GM18520 (cell line): ENCODE data around the gene CA11.
"Not testable (repeated sequence)": the region's sequence is repeated elsewhere in the genome, so short reads cannot be mapped to it uniquely, and the experiment has no call there.

Experiments
- ATAC-seq: cut with Tn5 transposase; IDR thresholded peaks from one replicate; pipeline ENCODE4 v1.9.1; 2021; ENCODE audit not compliant: unreplicated experiment

CA11 gene

GRCh38 chr19:48669903-48670668 lies 24.1 kb upstream of the CA11 start:
- no peak for ATAC-seq

GRCh38 chr19:48668761-48669160 lies 22.8 kb upstream of the CA11 start:
- ATAC-seq: no peak

GRCh38 chr19:48668332-48668731 lies 22.3 kb upstream of the CA11 start:
- ATAC-seq: no peak

GRCh38 chr19:48665786-48666185 lies 19.8 kb upstream of the CA11 start:
- no peak for ATAC-seq

- ATAC-seq: no peak
These were observed 18.5 kb upstream of the CA11 start for GRCh38 chr19:48664476-48664875.

- no peak for ATAC-seq
These were observed 17.7 kb upstream of the CA11 start for GRCh38 chr19:48663667-48664066.

- ATAC-seq: no peak
These were observed 15.7 kb upstream of the CA11 start for GRCh38 chr19:48661711-48662090.

GRCh38 chr19:48660852-48661710 lies 15.1 kb upstream of the CA11 start:
- peak; percentile 45 for ATAC-seq

- ATAC-seq: no peak
These were observed 13.8 kb upstream of the CA11 start for GRCh38 chr19:48659768-48660167.

- no peak for ATAC-seq
These were observed 12.5 kb upstream of the CA11 start for GRCh38 chr19:48658483-48658882.

GRCh38 chr19:48657828-48658227 lies 11.8 kb upstream of the CA11 start:
- not testable (repeated sequence) for ATAC-seq

- no peak for ATAC-seq
These were observed 11.0 kb upstream of the CA11 start for GRCh38 chr19:48656840-48657474.

GRCh38 chr19:48654299-48655059 lies 8.5 kb upstream of the CA11 start:
- no peak for ATAC-seq

- no peak for ATAC-seq
These were observed 5.7 kb upstream of the CA11 start for GRCh38 chr19:48651683-48652048.

GRCh38 chr19:48650974-48651682 lies 5.1 kb upstream of the CA11 start:
- ATAC-seq: no peak

- ATAC-seq: no peak
These were observed 2.1 kb upstream of the CA11 start for GRCh38 chr19:48648134-48648533.

GRCh38 chr19:48646722-48647216 lies 782 bp upstream of the CA11 start:
- no peak for ATAC-seq

GRCh38 chr19:48645620-48646000 lies 377 bp downstream of the CA11 start:
- no peak for ATAC-seq

GRCh38 chr19:48644839-48645619 lies 958 bp downstream of the CA11 start:
- ATAC-seq: no peak

- ATAC-seq: no peak
These were observed 1.6 kb downstream of the CA11 start for GRCh38 chr19:48644355-48644754.
